GM19238 (cell line): Measurements from ENCODE around the gene ARHGAP20.

Experiments used
- DNase-seq: peaks from one replicate; pipeline ENCODE4 v3.0.0; 2011; ENCODE audit warnings: low spot score; ENCODE audit not compliant: insufficient read length

The ARHGAP20 gene

DNA sequence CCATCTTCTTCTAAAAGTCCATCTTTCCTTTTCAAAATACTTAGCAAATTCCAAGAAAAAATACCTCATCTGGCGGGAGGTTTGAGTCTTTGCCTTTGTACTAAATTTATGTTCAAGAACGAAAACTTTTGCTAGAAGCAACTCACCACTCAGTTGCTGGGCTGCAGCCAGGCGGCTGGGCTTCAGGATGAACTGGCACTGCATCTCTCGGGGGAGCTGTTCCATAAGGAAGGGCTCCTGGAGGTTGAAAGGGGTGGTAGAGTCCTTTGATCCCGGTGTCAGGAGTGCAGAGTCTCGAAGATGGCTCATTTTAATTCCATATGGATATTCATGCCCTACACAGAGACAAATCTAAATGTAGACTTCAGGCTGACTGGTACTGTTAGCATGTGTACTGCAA is 105.8 kb downstream of the ARHGAP20 start:
- DNase-seq = no peak

DNA sequence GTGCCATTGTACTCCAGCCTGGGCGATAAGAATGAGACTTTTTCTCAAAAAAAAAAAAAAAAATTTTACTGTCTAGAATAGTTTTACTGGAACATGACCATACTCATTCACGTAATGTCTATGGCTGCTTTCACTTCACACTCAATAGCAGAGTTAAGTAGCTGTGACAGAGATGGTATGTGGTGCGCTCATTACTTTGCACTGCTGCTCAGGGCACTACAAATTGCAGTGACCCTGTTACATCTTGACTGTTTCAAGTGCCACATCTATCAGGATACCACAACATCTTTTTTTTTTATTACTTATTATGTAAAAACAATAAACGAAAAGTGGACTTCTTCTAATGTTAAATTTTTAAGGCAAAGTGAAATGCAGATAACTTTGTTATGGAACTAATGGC is 110.3 kb downstream of the ARHGAP20 start:
- no peak for DNase-seq

DNA sequence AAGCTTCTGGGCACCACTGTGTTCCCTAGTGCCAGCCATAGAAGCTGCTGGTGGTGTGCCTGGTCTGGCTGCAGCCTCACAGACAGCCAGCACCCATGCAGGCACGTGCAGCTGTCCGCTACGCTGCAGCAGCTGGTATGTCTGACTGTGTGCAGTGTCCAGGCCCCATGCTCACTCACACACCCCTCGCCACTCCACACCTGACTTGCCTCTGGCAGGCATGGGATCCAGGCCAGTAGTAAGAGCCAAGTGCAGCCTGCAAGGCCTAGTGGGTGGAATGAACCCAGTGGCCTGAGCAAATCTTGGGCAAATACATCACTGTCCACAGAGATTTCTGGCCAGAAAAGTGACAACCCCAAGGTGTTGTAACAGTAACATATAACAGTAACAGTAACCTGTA is 111.9 kb downstream of the ARHGAP20 start:
- DNase-seq = no peak

DNA sequence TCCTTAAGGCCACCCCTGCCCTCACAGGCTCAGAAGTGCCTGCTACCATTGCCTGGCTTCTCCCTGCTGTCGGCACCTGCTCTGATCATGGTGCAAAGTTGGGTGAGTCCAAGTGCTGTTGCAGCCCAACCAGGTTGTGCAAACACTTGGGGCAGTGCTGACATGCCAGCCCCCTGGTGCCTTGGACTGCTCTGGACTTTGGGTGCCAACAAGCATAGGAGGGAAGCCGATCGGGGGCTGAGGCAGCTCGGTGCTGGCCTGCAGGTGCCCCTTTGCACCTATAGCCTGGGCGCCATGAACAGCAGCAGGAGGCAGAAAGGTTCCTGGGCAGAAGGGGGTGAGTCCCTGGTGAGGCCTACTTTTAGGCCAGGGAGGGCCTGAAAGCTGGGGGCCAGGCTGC is 113.0 kb downstream of the ARHGAP20 start:
- DNase-seq = no peak

DNA sequence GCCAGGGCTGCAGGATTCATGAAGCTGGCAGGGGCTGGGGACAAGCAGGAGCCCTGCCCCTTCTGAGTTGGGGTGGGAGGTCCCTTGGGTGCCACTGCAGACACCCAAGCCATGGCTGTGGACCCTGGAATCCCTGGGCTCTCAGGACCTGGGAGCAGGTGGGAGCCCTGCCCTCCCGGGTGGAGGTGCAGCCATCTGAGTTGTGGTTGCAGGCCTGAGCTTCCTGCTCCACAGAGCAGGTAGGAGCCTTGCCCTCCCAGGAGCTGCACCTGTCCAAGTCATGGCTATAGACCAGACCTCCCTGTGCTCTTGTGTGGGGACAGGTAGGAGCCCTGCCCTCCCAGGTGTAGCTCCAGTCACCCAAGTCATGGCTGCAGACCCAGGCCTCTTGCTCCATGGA is 113.5 kb downstream of the ARHGAP20 start:
- DNase-seq = no peak

DNA sequence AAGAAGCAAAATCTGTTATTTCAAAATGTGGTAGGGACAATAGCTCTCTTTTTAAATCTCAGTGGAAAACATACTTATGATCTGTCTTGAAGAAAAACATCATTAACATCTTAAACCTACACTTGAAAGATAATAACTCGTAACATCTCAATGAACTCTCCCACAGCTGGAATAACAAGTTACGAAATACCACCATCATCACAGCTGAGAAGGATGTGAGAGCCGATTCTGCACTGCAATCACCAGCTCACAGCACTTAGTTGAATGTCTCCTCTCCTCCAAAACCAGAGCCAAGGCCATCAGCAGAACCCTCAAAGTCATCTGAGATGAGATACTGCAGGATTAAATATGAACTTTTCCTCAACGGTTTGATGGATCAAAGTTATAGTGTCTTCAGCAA is 124.3 kb downstream of the ARHGAP20 start:
- DNase-seq = no peak

DNA sequence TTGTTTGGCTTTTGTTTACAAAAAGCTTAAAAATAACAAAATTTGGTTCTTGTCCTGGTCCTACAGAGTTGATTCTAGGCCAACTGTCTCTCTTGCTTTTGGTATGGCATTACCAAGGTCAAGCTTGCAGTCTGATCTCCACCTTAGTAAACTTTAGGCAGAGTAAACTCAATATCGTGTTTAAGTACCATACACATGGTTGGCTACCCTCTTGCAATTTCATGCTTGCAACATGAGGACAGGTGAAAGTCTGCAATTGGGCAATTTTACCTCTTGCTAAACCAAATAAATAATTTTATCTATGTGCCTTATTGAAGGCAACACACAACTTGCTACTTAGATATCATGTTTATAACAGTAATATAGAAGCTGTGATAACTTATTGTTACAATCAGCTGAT is 125.1 kb downstream of the ARHGAP20 start:
- no peak for DNase-seq

DNA sequence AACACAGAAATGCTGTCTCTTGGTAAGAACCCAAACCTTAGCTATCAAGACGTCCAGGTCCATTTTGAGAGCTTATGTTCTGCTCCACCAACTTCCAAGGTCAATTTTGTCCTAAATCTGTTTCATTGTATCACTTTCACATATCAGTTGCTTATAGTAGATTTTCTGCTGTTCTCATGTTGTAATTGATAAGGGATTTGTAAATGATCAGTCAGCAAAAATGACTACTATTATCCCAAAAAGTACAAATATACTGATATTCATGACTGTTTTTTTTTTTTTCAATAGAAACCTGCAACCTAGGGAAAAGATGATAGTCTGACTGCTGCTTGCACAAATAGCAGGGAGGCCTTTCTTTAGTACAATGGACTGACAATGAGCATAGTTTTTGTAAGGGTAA is 128.1 kb downstream of the ARHGAP20 start:
- no peak for DNase-seq

DNA sequence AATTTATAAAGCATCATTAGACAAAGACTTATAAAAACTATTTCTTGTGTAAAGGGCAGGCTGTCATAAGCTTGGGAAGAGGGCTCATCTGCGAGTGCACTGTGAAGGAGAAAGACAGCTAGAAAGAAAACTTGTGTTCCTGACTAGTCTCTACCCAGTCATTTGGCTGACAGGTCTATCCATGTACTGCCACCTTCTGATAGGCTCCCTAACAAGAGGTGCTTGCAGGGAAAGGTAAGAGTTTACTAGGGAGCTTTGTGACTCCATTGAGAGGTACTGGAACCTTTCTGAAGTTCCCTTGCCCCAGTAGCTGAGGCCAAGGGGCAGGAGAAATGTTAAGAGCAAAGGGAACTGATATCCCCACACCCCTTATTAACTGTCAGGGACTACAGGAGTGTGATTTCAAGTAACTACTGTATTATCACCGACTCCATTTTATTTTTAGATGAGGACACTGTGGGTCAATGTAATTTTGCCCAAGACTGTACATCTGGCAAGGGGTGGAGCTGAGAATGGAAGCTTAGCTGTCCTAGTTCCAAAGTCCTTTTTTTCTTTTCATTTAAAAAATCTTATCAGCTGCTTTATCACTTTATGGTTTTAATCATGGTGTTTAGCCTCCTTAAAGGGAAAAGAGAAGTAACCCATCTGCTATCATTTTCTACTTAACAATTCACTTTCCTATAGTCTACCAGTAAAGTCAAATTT is 129.4 kb downstream of the ARHGAP20 start:
- DNase-seq = no peak

DNA sequence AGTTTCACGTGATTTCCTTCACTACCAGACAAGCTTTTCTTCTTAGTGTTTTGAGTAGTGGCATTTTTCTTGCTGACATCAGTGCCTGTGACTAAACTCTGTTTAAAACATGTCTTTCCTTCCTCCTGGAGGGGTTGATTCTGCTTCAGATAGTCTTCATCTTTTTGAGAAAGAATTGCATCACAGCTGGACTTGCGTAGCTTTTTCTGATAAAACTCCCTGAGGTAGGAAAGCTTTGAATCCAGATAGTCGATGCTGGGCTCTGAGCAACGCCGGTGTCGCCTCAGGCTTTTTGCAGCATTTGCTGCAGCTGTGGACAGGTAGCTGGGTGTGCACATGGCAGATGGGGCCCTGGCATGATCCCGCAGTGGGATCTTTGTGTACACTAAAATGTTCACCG is 131.7 kb downstream of the ARHGAP20 start:
- no peak for DNase-seq

DNA sequence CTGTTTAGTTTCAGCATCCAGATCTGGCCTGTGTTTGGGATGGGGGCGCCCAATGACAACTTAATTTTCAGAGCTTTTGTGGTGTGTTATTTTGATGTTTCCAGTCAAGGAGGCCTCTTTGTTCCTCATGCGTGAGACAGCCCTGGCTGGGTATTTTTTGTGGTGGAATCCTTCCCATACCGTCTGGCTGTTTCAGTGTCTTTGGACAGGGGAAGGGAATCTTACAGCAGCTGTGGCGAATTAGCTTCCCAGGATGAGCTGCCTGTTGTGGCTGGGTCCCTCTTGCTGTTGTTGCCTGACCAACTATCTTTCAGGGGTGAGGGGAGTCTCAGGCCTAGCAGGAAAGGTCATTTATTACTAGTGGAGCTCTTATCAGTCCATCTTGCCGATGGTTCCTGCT is 138.8 kb downstream of the ARHGAP20 start:
- DNase-seq = no peak

DNA sequence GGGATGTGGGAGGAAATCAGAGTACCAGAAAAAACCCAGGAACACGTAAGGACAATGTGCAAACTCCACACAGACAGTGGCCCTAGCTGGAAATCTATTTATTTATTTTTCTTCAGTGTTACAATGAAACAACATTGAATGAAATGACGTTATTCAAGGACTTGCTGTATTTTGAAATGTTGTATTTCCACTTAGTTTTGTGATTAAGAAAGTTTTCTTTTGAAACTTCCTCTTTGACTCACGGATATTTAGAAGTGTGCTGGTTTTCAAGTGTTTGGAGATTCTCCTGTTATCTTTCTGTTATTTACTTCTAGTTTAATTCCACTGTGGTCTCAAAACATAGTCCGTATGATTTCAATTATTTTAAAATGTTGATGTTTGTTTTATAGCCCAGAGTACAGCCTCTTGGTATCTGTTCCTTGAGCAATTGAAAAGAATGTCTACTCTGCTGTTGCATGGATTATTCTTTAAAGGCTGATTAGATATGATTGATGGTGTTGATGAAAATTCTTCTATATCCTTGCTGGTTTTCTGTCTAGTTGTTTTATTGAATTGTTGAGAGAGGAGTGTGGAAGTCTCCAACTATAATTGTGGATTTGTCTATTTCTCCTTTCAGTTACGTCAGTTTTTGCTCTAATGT is 141.0 kb downstream of the ARHGAP20 start:
- no peak for DNase-seq

DNA sequence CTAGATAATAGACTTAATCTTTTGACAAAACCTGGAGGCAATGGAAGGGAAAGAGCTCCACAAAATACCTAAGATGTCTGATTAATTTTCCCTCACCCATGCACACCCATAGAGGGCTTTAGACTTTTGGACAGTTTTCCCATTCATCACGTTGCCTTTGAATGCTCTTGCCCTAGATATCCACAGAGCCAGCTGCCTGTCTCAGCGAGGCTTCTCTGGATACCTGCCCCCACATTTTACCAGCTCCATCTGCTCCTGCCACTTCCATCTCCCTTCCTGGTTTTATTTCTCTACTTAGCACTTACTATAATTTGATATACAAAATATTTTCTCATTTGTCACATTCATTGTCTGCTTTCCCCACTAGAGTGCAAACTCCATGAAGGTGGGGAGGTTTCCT is 145.7 kb downstream of the ARHGAP20 start:
- no peak for DNase-seq

DNA sequence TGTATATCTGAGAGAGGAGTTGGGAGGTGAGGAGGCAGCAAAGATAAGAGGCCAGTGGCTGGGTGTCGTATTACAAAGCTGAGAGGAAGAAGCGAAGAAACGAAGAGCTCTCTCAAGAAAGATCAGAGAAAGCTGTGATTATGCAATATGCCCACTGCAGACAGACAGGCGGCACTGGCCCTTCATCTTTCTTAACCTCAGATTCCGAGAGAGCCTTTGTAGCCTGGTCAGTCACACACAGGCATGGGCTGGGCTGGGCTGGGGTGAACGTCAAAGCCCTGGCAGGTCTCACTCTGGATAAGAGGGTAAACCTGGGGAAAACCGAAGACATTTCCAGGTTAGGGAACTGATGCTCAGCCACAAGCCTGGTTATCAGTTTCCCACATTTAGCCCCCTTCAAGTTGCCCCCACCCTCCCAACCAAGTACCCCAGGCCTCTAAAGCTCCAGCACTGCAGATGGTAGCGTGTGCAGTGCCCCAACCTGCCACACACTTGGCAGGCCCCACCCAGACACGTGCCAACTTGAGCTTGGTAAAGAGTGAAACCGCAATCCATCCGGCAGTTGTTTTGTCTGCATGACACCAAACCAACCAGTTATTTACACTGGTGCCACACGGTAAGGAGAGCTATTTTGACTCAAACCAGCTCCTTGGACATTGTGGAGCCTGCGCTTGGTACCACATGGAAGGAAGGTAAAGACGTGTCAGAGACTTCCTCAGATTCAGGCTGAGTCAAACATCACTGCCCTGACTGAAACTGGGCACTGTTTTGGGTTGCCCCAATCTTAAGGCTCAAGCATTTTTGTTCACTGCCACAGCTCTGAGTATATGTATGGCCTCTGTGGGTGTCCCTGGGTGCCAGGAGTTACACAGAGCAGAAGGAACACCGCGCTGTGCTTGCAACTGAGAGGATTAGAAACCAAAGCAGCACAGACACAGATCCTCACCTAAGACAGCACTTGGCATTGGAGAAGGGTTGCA is 146.6 kb downstream of the ARHGAP20 start:
- DNase-seq = no peak

DNA sequence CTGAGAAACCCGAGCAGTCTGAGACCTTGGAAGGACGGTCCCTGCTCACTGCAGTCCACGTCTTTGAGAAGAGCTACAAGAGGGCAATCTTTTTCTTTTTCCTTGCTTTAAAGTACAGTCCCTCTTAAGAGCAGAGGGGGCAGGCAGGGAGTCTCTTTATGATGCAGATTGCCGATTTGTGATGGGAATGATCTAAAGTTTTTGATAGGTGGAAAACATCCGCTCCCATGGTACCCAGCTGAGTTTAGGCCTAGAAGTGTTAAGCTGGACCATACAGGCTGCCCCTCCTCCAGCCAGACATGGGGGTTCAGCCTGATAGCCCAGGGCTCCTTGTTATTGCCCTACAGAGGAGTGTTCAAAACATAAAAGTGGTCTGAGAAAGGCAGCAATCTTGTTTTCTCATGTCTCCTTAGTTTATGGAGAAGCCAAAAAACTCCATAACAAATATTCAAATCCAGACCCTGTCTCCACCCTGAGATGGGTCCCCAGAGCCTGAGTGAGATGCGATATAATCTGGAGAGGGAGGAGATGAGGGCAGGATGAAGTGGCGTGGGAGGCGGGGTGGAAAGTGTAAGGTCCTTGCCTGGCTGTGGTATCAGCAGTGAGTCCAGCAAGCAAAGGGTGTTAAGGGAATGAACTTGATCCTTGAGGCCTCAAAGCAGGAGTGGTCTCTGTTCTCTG is 147.4 kb downstream of the ARHGAP20 start:
- no peak for DNase-seq

DNA sequence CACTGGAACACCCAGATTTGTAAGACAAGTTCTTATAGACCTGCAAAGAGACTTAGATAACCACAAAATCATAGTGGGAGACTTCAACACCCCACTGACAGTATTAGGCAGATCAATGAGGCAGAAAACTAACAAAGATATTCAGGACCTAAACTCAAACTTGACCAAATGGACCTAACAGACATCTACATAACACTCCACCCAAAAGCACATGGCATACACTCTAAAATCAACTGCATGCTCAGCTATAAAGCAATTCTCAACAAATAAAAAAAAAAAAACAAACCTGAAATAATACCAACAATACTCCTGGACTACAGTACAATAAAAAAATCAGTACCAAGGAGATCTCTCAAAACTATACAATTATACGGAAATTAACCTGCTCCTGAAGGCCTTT is 167.5 kb downstream of the ARHGAP20 start:
- no peak for DNase-seq

DNA sequence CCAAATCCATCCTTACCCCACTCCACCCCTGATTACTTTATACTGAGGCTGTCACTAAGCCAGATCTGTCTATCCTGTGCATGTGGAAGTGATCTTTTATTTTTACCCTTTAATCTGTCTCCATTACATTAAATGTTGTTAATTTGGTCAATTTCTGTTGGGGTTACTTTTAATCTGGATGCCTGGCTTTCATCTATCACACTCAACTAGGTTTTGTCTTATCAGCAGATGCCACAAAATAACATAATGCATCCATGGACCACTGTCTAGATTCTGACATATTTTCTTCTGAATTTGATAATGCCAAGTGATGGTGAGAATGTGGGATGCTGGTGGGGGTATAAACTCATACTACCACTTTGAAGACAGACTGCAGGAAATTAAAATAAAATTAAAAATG is 174.1 kb downstream of the ARHGAP20 start:
- DNase-seq = no peak

DNA sequence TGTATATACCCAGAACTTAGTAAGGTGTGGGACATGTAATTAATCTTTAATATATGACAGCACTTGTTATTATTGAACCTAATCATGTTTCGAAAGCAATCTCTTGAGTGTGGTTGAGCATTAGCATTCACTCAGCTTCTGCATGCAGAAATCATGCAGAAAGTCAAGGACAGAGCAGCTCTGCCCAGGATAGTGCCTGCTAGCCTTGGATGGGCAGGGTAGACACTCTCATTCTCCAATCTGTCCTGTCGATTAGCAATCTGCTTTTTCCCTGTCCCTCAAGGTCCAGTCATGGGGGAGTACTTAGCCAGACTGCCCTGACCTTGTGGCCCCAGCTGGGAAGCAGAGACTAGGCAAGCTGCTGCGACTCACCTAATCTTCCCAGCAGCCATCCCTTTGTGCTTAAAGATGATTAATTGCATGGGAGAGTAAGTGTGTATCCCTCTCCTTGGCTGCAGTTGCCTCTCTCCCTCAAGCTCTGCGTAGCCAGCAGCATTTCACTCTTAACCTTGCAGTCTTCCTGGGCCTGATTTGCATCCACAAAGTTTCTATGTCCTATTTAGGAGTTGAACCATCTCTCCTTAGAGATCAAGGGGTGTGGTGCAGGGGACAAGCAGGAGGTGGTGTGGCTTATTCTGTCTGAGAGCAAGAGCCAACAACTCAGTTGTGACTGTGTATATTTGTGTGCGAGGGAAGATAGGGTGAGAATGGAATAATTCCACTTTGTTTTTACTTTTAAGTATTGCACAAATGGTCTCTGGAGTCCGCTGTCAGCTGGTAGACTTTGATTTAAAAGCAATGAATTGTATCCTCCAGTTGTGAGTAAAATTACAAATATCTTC is 181.1 kb downstream of the ARHGAP20 start:
- DNase-seq = no peak

DNA sequence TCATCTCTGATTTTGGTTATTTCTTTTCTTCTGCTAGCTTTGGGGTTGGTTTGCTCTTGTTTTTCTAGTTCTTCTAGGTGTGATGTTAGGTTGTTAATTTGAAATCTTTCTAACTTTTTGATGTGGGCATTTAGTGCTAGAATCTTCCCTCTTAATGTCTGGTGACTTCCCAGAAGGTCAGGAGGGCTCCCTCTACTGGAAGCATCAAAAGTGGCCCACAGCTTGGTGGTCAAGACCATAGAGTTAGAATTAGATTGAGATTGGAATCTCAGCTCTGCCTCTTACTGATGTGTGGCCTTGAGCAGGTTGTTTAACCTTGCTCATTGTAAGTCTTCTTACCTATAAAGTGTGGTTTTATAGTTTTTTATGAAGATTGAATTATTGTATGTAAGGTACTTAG is 183.2 kb downstream of the ARHGAP20 start:
- DNase-seq = no peak

DNA sequence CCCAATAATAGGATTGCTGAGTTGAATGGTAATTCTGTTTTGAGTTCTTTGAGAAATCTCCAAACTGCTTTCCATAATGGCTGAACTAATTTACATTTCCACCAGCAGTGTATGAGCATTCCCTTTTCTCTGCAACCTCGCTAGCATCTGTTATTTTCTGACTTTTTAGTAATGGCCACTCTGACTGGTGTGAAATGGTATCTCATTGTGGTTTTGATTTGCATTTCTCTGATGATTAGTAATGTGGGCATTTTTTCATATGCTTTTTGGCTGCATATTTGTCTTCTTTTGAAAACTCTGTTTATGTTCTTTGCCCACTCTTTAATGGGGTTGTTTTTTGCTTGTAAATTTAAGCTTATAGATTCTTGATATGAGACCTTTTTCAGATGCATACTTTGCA is 185.1 kb downstream of the ARHGAP20 start:
- no peak for DNase-seq
